ENCODE results near the gene CA5A.
"Not testable (repeated sequence)": the region's sequence is repeated elsewhere in the genome, so short reads cannot be mapped to it uniquely, and the experiment has no call there.

The CA5A gene

DNA sequence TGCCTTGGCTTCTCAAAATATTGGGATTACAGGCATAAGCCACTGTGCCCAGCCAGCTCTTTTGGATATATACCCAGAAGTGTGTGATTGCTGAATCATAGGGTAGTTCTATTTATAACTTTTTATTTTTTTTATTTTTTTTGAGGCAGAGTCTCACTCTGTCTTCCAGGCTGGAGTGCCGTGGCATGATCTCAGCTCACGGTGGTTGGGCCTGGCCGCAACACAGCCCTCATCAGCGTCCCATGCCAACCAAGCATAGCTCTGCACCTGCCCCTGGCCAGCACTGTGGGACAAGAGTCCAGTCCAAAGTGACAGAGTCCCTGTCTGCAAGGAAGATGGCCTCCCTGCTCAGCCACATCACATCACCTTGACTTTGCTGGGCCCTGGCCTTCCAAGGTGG lies 42.3 kb downstream of the CA5A start:
- not testable (repeated sequence) for DNase-seq (ENCODE audit: low spot score)

DNA sequence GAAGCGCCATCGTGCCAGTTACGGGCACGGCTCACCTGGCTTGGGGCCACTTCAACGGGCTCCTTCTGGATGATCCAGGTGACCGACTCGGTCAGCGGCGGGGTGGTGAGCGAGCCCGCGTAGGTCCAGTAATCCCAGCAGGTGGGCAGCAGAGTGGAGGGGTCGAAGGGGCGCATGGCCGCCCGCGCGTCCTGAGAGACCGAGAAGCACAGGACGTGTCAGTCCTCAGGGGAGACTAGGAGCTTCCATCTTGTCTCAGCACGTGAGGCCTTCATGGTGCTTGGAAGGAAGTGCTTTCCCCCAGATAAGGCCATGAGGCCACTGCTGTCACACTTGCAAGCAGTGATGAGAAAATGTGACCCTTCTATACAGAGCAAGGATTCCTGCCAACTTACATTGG lies 44.6 kb downstream of the CA5A start:
- DNase-seq (ENCODE audit: low spot score): no peak

DNA sequence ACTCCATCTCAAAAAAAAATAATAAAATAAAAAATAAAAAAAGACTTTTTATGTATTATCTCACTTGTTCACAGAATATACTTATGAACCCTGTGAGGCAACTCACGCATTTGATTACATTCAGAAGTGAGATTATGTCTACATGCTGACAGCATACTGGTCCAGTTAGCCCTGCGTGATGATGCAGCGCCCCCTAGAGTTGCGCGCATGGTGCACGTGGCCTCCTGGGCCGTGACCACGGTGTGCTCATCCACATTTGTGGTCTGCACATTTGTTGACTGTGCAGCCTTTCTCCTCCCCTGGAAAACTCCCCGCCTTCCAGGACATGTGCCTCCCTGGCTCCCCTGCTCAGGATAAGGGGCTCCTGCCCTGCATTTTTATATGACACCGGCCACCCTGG lies 46.6 kb downstream of the CA5A start:
- DNase-seq (ENCODE audit: low spot score): not testable (repeated sequence)

DNA sequence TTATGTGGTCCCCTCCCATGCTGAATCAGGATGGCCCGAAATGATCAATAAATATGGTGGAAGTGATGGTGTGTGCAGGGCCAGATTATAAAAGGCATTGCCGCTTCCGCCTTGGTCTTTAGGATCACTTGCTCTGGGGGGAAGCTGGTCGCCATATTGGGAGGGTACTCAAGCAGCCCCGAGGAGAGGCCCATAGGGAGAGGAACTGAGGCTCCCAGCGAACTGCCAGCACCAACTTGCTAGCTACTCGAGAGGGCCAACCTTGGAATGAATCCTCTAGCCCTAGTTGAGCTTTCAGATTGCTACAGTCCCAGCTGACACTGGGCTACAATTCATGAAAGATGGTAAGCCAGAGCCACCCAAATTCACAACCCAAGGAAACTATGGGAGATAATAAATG lies 48.0 kb downstream of the CA5A start:
- DNase-seq (ENCODE audit: low spot score): not testable (repeated sequence)

DNA sequence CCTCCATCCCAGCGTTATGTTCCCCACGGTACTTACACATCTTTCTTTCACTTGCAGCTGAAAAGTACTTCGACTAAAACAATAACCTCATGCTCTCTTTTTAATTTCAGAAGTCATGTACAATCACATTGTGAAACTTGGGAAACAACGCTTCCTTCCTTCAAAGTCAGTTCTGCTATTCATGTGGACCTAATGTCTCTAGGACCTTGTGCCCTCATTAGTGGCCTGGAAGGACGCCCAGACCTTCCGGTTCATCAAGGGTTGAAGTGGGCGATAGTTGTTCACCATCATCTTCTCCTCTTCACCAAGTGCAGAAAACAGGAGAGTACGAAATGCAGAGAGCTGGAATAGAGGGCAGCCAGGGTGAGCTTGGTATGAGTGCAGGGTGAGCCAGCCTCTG lies 48.4 kb downstream of the CA5A start:
- DNase-seq (ENCODE audit: low spot score): not testable (repeated sequence)

DNA sequence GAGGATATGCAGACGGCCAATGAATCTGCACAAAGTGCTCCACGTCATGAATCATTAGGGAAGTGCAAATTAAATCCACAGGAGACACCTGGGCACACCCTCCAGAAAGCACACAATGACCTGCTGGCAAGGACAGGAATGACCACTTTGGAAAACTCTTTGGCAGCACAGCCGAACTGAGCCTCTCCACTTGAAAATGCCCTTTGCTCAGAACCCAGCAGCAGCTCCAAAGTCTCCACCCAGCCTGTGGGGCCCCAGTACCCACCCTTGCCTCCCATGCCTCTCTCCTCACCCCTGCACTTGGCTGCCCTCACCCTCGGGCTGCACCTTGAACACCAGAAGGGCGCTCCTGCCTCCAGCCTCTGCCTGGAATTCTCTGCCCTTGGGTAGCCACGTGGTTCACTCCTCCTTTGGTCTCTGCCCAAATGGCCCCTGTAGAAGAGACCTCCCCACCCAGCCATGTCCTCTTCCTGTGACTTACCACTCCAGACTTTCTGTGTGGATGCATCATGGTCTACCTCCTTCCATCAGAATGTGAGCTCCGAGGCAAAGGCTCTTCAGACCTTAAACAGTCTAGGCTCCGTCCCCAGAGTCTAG lies 50.9 kb downstream of the CA5A start:
- not testable (repeated sequence) for DNase-seq (ENCODE audit: low spot score)

DNA sequence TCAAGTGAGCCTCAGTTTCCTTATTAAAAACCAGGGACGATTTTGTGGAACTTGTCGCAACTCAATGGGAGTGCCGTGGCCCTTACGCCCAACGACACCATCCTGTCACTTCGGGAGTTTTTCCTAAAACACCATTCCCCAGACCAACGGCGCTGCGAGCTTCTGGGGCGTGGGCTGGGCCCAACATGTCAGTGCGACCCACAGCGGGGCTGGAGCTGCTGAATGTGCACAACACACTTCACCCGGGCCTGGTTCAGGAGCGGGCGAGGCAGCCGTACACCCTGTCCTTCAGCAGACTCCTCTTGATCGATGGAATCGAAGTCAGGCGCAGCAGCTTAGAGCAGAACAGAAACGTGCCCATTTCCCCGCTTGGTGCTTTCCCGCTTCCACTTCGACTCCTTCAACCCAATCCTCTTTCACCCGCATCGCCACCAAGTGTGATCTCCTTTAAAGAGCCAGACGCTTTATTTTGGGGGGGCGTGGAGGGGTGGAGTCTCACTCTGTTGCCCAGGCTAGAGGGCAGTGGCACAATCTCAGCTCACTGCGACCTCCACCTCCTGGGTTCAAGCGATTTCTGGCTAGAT lies 53.8 kb downstream of the CA5A start:
- no peak for DNase-seq (ENCODE audit: low spot score)

DNA sequence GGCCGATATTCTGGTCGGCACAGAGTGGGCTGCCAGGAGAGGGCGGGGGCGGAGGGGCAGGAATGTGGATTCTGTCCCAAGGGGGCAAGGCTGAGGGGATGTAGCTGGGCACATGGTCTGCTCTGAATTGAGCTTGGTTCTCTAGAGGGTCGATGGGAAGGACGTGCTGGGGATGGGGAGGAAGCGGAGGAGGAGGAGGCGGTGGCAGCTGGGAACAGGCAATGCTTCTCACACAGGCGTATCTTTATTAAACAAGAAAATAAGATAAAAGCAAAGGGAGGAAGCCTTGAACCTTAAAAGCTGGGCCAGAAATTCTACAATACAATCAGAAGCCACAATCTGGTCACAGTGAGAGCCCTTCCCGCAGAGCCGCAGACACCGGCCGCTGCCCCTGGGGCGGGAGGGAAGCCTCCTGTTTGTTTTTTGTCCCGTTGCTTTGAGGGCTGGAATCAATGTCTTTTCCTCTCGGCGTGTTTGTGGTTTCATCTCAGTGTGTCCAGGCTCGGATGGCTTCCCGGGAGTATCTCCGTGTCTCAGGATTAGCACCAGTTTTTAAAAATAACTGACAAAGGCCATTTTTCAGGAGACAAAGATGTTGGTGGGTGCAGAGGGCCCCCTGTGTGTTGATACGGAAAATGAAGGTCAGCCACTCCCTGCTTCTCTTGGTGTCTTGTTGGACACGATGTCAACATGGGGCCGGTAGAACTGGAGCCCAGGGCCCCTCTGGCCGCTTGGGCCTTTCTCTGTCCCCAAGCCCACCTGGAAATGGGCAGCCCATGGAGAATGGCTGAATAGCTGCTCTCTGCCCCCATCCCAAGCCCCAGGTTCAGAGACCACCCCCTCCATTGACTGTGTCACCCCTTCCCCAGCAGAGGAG lies 54.8 kb downstream of the CA5A start:
- DNase-seq (ENCODE audit: low spot score): no peak

DNA sequence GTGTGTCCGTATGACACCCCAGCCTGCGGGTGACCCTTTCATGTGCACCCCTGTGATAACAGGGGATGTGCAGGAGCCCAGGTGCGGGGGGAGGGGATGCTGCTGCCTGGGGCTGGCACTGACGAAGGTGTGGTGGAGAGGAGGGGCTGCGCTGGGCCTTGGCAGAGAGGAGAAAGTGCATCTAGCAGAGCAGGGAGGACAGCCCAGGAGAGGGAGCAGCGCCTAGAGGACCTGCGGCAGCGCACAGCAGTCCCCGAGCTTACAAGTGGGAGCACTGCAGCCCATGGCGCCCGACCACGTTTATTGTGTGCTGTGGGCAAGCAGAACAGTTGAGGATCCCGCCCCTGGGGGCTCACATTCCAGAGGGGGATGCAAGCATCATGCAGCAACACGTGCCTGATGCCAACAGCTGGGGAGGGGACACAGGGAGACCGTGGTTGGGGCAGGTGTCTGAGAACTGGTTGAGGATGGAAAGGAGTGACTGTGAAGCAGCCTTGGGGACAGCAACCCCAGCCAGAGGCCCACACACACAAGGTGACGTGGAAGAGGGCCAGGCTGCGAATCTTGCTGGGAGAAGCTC lies 56.1 kb downstream of the CA5A start:
- DNase-seq (ENCODE audit: low spot score): no peak

DNA sequence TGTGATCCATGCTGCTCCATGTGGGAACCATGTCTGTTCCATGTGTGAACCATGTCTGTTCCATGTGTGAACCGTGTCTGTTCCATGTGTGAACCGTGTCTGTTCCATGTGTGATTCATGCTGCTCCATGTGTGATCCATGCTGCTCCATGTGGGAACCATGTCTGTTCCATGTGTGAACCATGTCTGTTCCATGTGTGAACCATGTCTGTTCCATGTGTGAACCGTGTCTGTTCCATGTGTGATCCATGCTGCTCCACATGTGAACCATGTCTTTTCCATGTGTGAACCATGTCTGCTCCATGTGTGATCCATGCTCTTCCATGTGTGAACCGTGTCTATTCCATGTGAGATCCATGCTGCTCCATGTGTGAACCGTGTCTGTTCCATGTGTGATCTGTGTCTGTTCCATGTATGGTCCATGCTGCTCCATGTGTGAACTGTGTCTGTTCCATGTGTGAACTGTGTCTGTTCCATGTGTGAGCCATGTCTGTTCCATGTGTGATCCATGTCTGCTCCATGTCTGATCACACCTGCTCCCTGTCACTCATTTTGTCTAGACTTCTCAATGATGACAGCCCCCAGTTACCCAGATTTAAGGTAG lies 56.8 kb downstream of the CA5A start:
- DNase-seq (ENCODE audit: low spot score): not testable (repeated sequence)

DNA sequence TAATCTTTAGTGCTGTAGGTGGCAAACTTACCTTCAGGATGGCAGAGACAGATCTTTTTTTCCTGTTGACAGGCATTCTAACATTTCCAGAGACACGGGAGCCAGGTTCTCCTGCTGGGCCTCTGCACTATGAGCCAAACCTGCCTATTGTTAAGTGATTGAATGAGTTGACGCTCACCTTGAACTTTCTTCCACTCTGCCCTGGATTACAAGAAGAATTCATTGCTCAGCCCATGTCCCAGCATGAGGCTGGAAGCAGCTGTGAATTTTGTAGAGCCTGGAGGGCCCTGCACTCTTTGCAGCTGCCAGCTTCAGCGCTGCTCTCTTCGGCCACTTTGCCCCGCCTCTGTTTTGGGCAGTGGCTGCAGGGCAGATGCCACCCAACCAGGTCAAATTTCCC lies 57.6 kb downstream of the CA5A start:
- no peak for DNase-seq (ENCODE audit: low spot score)

DNA sequence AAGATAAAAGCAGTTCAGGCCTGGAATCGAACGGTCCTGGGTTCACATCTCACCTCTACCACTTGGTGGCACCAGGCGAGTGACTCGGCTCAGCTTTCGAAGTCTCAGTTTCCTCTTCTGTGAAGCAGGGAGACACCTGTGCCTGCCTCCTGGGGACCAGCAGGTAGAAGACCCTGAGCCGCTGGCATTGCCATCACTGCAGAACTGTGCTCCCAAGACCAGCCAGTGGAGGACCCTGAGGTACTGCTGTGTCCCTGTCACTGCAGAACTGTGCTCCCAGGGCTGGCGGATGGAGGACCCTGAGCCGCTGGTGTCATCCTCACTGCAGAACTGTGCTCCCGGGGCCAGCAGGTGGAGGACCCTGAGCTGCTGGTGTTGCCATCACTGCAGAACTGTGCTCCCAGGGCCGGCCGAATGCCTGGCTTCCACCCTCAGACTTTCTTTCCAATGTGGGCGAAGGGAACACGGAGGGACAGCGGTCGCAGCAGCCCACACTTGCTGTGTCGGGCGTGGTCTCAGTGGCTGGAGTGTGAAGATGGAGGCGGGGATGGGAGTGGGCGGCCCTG lies 58.3 kb downstream of the CA5A start:
- DNase-seq (ENCODE audit: low spot score): no peak

DNA sequence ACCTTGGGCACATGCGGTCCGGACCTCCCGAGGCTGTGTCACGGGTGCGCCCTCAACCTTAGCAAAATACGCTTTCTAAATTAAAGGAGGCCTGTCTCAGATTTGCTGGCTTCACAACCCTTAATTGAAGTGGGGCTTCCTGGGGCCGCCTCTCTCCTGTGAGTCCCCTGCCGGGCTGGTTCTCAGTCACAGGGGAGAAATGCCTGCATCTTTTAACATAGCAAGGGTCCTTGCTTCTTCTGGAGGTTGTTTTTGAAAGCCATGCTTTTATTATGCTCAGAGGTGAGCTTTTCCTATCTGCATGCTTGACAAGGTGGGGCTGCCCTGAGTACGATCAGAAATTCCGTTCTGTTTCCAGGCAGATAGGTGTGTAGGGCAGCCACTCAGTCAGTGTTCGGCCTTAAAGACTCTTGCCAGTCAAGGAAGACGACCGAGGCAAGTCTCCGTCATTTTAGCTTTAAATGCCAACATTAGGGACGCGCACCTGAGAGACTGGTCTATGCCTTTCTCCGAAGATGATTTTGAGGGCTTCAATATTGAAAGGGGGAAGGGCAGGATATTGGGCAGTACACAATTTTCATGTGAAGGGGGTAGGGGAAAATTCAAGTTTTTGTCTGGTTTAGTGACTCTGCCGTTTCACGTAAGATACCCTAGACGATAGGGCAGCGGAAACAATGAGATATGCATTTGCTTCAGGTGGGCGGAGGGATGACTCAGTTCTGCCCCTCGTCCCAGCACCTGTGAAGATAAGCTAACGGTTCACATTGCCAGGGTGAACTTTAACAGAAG lies 61.5 kb downstream of the CA5A start:
- DNase-seq (ENCODE audit: low spot score): peak; percentile 53

DNA sequence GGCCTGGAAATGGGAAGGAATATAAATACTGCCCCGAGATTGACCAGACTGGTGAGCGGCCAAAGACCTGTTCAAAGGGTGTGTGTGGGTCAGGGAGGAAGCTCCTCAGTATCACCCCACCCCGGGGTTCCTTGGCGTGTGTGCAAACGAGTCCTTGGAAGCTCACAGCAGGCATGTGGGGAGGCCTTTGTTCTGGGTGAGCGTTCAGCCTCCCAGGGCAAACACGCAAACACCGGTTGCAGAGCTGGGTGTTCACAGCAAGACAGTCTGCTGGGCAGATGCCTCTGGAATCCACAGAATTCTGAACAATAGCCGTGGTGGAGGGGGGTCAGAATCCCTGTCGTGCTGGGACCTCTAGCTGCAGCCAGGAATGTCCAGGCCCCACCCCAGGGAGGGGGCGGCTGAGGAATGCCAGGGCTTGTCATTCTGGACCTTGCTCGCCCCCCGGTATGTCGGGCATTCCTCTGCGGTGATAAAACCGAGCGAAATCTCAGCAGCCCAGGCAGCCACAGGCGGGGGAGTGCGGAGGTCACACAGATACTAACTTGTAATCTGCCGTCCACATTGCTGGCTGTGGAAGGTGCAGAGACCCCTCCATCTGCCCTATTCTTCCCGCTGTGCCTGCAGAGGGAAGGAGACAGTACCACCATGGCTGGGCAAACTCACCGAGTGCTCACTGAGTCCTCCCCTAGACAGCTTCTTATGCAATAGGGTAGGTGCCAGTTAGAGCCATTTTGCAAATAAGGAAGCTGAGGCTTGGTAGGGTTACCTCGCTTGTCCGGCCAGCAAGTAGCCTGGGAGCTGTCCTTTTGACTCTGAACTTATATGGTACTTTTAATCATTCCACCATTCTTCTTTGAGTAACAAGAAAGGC lies 65.7 kb downstream of the CA5A start:
- not testable (repeated sequence) for DNase-seq (ENCODE audit: low spot score)

DNA sequence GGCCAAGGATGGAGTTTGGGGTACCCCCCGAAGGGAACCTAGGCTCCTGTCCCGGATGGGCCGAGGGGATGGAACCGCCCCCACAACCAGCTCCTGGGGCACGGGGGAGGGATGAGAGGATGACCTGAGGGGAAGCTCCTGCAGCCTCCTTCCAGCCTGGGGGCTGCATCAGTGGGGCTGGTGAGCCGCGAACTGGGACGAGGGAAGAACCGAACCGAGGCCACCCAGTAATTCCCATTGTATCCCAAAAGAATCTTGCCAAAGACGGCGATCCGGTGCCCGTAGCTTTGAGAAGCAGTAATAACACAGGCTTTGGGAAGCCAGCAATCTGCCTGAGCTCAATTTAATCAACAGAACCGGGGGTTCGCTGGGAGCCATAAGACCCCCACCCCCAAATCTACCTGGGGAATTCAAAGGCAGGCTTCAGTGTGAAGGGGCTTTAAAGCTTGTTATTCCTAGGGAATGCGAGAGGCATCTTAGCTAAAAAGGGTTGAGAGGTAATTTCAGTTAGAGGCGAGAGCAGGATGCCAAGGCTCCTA lies 66.4 kb downstream of the CA5A start:
- DNase-seq (ENCODE audit: low spot score): not testable (repeated sequence)

DNA sequence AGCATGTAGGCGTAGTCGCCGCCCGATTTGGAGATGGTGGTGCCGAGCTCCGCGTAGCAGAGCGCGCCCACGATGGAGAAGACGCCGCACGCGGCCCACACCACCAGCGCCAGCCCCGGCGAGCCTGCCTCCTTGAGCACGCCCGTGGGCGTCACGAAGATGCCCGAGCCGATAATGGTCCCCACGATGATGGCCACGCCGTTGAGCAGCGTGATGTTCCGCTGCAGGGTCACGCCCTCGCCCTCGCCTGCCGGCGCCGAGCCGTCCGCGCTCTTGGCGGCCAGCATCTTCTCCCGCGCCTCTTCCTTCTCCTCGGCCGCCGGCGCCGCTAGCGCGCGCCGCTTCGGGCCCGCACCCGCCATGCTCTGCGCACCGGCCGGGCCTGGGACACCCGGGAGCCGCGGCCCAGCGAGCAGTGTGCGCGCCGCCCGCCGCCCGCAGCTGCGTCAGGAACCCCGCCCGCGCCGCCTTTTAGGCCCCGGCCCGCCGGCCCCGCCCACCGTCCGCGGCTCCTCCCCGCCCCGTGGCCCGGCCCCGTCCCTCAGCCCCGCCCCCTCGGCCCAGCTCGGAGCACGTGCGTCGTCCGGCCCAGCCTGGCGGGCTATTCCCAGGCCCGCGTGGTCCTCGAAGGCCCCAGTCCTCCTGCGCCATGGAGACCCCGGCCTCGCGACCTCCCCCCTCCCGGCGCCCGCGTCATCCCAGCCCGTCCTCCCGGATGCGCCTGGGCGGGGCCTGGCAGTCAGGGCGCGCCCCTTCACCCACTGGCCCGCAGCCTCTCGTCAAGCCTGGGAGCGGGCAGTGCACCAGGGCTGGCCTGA lies 67.1 kb downstream of the CA5A start, which contains the start of gene SLC7A5:
SLC7A5 (minus strand) TSS at position 447 of the 818 bp plus-strand sequence; CDS start at position 362, 85 bp downstream.
- DNase-seq (ENCODE audit: low spot score): peak; percentile 80

DNA sequence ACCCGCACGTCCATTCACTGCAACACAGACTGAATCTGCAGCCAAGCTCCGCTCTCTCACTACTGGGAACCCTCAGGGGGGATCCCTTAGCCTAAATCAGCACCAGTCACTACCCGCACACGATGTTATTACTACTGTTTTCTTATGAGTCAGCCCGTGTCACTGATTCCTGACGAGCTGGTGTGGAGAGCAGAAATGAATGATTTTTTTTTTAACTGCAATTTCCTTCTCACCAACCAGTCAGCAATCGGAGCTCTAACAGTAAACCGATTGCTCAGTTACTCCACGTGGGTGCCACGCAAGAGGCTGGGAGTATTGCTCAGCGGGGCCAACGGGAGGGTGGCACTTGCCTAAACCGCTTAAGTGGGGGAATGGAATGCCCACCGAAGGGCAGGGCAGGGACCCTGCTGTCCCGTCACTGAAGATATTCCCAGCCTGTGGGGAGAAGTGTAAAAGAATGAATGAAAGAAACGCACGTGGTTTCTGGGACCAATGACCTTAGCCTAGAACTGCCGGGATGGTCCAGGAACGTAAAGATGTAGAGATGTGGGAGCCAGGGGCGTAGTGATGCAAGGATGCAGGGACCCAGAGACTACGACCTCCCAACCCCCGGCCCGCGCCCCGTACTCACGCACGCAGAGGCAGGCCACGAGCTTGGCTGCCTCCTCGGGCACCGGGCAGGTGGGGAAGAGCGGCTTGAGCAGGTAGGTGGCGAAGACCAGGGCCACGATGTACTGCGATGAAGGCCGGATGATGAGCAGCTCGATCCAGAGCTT lies 67.9 kb downstream of the CA5A start:
- peak; percentile 69 for DNase-seq (ENCODE audit: low spot score)

DNA sequence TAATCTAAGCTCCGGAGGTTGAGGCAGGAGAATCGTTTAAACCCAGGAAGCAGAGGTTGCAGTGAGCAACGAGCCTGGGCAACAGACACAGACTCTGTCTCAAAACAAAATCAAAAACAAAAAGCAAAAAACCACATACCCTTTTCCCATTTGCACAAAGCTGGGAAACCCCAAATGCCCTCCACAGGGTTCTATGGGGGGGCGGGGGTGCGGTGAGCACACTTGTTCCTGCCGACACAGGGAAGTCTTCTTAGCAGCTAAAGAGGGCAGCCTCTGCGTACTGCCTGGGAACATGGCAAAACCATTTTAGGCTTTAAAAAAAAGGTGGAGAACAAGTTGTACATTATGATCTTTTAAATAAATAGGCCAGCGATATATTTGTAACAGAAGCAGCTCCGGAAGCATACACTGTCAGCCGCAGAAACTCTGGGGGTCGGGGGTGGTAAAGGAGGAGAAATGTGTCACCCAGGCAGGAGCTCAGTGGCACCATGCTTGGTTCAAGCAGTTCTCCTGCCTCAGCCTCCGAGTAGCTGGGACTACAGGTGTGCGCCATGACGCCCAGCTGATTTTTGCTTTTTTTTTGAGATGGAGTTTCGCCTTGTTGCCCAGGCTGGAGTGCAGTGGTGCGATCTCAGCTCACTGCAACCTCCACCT lies 70.3 kb downstream of the CA5A start:
- DNase-seq (ENCODE audit: low spot score): peak; percentile 45

Data from CD4-positive, alpha-beta T cell treated with Interleukin-6 at 100 ng/mL for 8 hours (primary cell).